ACC112 (cell line): Measurements from ENCODE around the gene ANGPTL2.
"Not testable (repeated sequence)": the region's sequence is repeated elsewhere in the genome, so short reads cannot be mapped to it uniquely, and the experiment has no call there.

Source experiments
- H2AFZ ChIP-seq: fragments of 200-600 bp; sonication (generic); one replicate; pipeline ENCODE4 v1.6.0; 2017; ENCODE audit warnings: antibody characterized with exemption, low read length; ENCODE audit not compliant: unreplicated experiment
- H3K27ac ChIP-seq: fragments of 200-600 bp; sonication (generic); 2 replicates; pipeline ENCODE4 v1.5.1; 2014; ENCODE audit warnings: low read depth, mild to moderate bottlenecking, antibody characterized with exemption, low read length, moderate library complexity
- H3K27me3 ChIP-seq: fragments of 200-600 bp; sonication (generic); 2 replicates; pipeline ENCODE4 v1.6.1; 2014; ENCODE audit warnings: mild to moderate bottlenecking, antibody characterized with exemption, low read length, moderate library complexity, mixed read lengths; ENCODE audit not compliant: insufficient read depth
- H3K36me3 ChIP-seq: fragments of 200-600 bp; sonication (generic); 2 replicates; pipeline ENCODE4 v1.6.1; 2016; ENCODE audit warnings: mild to moderate bottlenecking, antibody characterized with exemption, low read length, moderate library complexity, mixed read lengths; ENCODE audit not compliant: insufficient read depth
- H3K4me1 ChIP-seq: fragments of 200-600 bp; sonication (generic); one replicate; pipeline ENCODE4 v1.6.1; 2016; ENCODE audit warnings: low read length, mixed read lengths; ENCODE audit not compliant: insufficient read depth, unreplicated experiment, control insufficient read depth
- H3K4me3 ChIP-seq: fragments of 200-600 bp; sonication (generic); 2 replicates; pipeline ENCODE4 v1.5.1; 2014; ENCODE audit warnings: mild to moderate bottlenecking, low read depth, low read length
- H3K79me2 ChIP-seq: fragments of 200-600 bp; sonication (generic); one replicate; pipeline ENCODE4 v1.6.0; 2016; ENCODE audit warnings: low read length; ENCODE audit not compliant: control insufficient read depth, unreplicated experiment, insufficient read depth

The ANGPTL2 gene

GRCh38 chr9:127154390-127155191, 32.2 kb upstream of the ANGPTL2 start:
- H3K4me3 ChIP-seq = peak overlapping the region; percentile 60
- peaks cover 26% of the 10 kb centered on the region for H3K4me1 ChIP-seq
- H3K79me2 ChIP-seq = no peaks in the 10 kb centered on the region
- H3K27ac ChIP-seq = peak overlapping the region; percentile 31
- H3K27me3 ChIP-seq = no peaks in the 10 kb centered on the region
- no peaks in the 10 kb centered on the region for H3K36me3 ChIP-seq
- H2AFZ ChIP-seq = peak overlapping the region; percentile 57

GRCh38 chr9:127154003-127154389, 31.6 kb upstream of the ANGPTL2 start:
- peak overlapping the region; percentile 60 for H3K4me3 ChIP-seq
- no peaks in the 10 kb centered on the region for H3K36me3 ChIP-seq
- peak overlapping the region; percentile 57 for H2AFZ ChIP-seq
- no peaks in the 10 kb centered on the region for H3K79me2 ChIP-seq
- peak overlapping the region; percentile 31; the same call in 1 of the 2 replicates for H3K27ac ChIP-seq
- H3K4me1 ChIP-seq = peaks cover 20% of the 10 kb centered on the region
- H3K27me3 ChIP-seq = no peaks in the 10 kb centered on the region

GRCh38 chr9:127153501-127153900, 31.1 kb upstream of the ANGPTL2 start:
- no peak overlapping the region for H2AFZ ChIP-seq

GRCh38 chr9:127149463-127150390, 27.3 kb upstream of the ANGPTL2 start:
- Histone ChIP-seq H3K4me1 (peaks cover 8% of the 10 kb centered on the region), H2AFZ (no peak overlapping the region), H3K79me2 (no peaks in the 10 kb centered on the region), H3K4me3 (no peak overlapping the region), H3K27ac (no peak overlapping the region), H3K27me3 (no peaks in the 10 kb centered on the region), H3K36me3 (no peaks in the 10 kb centered on the region)

More at GRCh38 chr9:127153501-127153900, 31.1 kb upstream of the ANGPTL2 start:
- no peak overlapping the region for H3K27ac ChIP-seq
- peaks cover 16% of the 10 kb centered on the region for H3K4me1 ChIP-seq
- no peaks in the 10 kb centered on the region for H3K27me3 ChIP-seq
- no peak overlapping the region for H3K4me3 ChIP-seq
- no peaks in the 10 kb centered on the region for H3K36me3 ChIP-seq
- H3K79me2 ChIP-seq = no peaks in the 10 kb centered on the region

- Histone ChIP-seq H3K27me3 (no peaks in the 10 kb centered on the region), H3K4me3 (no peak overlapping the region), H3K27ac (no peak overlapping the region), H2AFZ (no peak overlapping the region), H3K79me2 (no peaks in the 10 kb centered on the region), H3K36me3 (no peaks in the 10 kb centered on the region), H3K4me1 (peaks cover under 1% of the 10 kb centered on the region)
Observed at GRCh38 chr9:127149010-127149409, 26.6 kb upstream of the ANGPTL2 start.

GRCh38 chr9:127148014-127148413, 25.6 kb upstream of the ANGPTL2 start:
- Histone ChIP-seq H3K4me1 (no peaks in the 10 kb centered on the region), H3K4me3 (no peak overlapping the region), H3K27me3 (no peaks in the 10 kb centered on the region), H3K36me3 (no peaks in the 10 kb centered on the region), H2AFZ (no peak overlapping the region), H3K27ac (no peak overlapping the region), H3K79me2 (no peaks in the 10 kb centered on the region)

GRCh38 chr9:127147251-127147650, 24.8 kb upstream of the ANGPTL2 start:
- no peaks in the 10 kb centered on the region for H3K27me3 ChIP-seq
- no peak overlapping the region for H3K27ac ChIP-seq
- no peaks in the 10 kb centered on the region for H3K36me3 ChIP-seq
- no peaks in the 10 kb centered on the region for H3K79me2 ChIP-seq
- H3K4me1 ChIP-seq = no peaks in the 10 kb centered on the region
- H3K4me3 ChIP-seq = no peak overlapping the region
- no peak overlapping the region for H2AFZ ChIP-seq

- not testable (repeated sequence) for H3K27ac ChIP-seq, H3K36me3 ChIP-seq, H3K27me3 ChIP-seq, H2AFZ ChIP-seq, H3K4me1 ChIP-seq, H3K79me2 ChIP-seq, H3K4me3 ChIP-seq
Observed at GRCh38 chr9:127146841-127147240, 24.4 kb upstream of the ANGPTL2 start.

- Histone ChIP-seq H3K27ac (no peak overlapping the region), H3K79me2 (no peaks in the 10 kb centered on the region), H3K27me3 (no peaks in the 10 kb centered on the region)
Observed at GRCh38 chr9:127144670-127145445, 22.4 kb upstream of the ANGPTL2 start.

GRCh38 chr9:127143920-127144465, 21.6 kb upstream of the ANGPTL2 start:
- H3K79me2 ChIP-seq = no peaks in the 10 kb centered on the region
- no peak overlapping the region for H3K4me3 ChIP-seq
- H3K27ac ChIP-seq = no peak overlapping the region
- no peaks in the 10 kb centered on the region for H3K36me3 ChIP-seq
- no peak overlapping the region for H2AFZ ChIP-seq
- H3K4me1 ChIP-seq = no peaks in the 10 kb centered on the region
- H3K27me3 ChIP-seq = no peaks in the 10 kb centered on the region

More at GRCh38 chr9:127144670-127145445, 22.4 kb upstream of the ANGPTL2 start:
- no peak overlapping the region for H3K4me3 ChIP-seq
- H2AFZ ChIP-seq = no peak overlapping the region
- H3K36me3 ChIP-seq = no peaks in the 10 kb centered on the region
- no peaks in the 10 kb centered on the region for H3K4me1 ChIP-seq
